ENCODE data around the gene SMIM44.
"Not testable (repeated sequence)": the region's sequence is repeated elsewhere in the genome, so short reads cannot be mapped to it uniquely, and the experiment has no call there.

SMIM44 gene

GRCh38 chr19:3516675-3517207 is 33.5 kb upstream of the SMIM44 start:
- DNase-seq, result no peak

- no peak for DNase-seq
Measured at GRCh38 chr19:3515891-3516422, 32.7 kb upstream of the SMIM44 start.

DNA sequence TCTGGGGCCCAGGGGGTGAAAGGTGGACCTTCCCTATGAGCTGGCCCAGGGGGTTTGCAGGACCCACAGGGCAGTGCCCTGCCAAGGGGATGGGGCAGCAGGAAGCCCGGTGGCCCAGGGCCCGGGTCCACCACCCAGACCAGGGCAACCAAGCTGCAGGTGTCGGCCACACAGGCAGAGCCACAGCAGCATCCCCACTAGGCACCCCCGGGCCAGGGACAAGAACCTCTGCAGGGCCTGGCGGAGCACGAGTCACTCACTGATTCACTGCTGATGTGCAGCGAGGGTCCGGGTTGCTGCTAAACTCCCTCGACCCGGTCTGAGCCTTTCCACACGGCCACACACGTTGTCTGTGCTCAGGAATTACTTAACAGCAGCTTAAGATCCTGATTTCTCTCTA is 31.7 kb upstream of the SMIM44 start:
- DNase-seq, result no peak

- no peak for DNase-seq
Measured at GRCh38 chr19:3513229-3514140, 30.2 kb upstream of the SMIM44 start.

GRCh38 chr19:3512562-3513228 is 29.5 kb upstream of the SMIM44 start:
- DNase-seq, result no peak

DNA sequence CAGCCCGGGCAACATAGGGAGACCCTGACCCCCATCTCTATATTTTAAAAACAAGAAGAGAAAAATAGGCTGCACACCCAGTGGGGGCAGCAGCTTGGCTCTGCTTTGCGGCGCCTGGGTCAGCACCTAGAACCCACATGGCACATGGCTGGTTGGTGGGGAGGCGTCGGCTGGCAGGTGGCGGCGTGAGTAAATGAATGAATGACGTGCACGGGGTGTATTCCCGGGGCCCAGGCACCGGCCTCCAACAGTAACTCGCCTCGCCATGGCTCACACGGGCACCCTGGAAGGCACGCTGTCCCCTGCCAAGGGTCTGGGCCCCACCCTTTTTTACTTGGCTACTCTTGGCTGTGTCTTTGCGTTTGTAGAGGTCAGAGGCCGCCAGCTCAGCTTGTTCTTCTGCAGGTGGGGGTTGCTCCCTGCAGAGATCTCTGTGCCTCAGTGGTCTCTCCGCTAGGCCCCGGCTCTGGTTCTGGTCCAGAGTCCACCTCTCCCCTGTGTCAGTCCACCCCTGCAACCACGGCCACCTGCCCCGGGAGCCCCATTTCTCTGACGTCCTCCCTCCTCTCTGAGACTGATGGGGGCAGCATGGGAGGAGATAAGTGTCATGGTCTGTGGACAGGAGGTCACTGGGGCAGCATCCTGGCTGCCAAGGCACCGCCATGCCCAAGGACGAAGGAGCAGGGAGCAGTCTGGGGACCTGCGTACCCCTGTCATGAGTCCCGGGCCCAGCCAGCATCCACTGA is 28.4 kb upstream of the SMIM44 start:
- no peak for DNase-seq

GRCh38 chr19:3510727-3511126 is 27.5 kb upstream of the SMIM44 start:
- no peak for DNase-seq

DNA sequence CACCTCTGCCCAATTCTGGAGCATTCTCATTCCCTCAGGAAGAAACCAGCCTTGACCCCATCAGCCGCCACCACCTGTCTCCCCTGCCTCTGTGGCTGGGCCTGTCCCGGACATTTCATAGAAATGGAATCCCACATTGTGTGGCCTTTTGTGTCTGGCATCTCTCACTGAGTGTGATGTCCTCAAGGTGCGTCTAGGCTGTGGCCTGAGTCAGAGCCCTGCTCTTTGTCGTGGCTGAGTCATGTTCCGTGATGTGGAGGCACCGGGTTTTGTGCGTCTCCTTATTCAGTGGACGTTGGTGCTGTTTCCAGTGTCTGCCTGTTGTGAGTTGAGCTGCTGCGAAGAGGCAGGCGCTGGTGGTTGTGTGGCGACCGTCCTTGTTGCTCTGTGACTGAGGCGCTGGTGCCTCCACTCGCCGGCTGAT is 26.3 kb upstream of the SMIM44 start:
- DNase-seq, result no peak

DNA sequence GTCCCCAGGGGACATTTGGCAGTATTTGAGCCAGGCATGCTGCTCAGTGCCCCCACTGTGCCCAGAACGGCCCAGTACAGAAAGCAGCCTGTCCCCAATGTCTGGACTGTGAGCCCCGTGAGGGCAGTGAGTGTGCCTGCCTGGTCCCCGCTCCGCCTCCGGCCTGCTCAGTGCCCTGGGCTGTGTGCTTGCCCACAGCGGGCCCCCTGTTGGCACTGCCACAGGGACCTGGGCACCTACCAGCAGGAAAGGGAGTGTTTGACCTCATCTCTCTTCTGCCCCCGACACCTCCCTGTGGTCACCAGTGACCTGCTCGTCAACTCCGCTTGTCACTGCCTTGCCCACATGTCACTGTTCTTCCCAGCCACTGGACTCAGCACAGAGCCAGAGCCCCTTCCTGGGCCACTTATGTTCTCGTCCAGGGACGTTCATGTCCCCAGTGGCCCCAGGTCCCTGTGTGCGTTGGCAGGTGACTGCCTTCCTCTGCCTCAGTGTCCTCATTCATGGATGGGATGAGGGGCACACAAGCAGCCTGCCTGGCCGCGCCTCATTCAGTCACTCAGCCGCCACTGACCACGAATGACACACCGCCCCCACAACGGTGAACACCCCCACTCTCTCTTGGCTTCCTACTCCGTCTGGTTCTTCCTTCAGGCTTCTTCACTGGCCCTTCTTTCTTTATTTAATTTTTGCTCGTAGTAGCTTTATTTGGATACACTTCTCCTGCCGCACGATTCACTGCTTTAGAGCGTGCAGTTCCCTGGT is 25.7 kb upstream of the SMIM44 start:
- DNase-seq, result no peak

- not testable (repeated sequence) for DNase-seq
Measured at GRCh38 chr19:3508121-3508661, 24.9 kb upstream of the SMIM44 start.

DNA sequence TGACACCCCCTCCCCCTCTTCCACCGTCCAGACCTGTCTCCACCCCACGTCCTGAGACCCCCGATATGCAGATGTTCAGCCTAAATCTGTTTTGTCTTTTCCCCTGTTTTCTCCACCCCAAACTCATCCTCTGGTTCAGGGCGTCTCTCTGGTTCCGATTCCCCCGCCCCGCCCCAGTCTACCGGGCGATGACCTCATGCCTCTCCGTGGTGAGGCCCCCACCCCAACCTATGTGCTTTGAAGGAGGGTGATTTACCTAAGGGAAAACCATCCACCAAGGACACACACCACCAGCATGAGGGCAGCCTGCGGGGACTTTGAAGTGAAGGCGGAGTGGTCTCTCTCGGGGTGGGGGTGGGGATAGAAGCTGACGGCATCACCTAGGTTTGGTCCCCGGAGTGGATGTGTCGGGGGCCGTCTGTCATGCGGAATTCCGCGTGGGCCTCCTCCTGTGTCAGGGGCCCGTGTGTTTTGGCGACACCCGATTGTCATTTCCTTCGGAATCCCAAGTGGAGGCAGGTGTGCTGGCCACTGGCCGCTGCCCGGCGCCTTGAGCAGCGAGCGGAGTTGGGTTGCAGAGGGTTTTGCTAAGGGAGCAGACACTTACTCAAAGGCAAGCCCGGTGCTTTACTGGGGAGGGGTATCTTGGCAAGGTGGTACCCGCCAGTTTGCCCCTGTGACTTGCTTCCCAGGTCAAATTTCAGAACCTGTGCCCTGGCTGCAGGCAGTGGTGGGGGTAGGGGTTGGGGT is 24.3 kb upstream of the SMIM44 start:
- DNase-seq, result peak; percentile 54

GRCh38 chr19:3506384-3507340 is 23.4 kb upstream of the SMIM44 start:
- no peak for DNase-seq

GRCh38 chr19:3505598-3506383 is 22.6 kb upstream of the SMIM44 start, which contains the start of gene FZR1:
TSS of gene FZR1 (plus strand) at chr19:3506311. CDS start at chr19:3522990, 16,679 bp downstream.
- DNase-seq, result peak; percentile 99

GRCh38 chr19:3504735-3505134 is 21.5 kb upstream of the SMIM44 start:
- no peak for DNase-seq

- DNase-seq, result no peak
Measured at GRCh38 chr19:3503036-3503572, 19.9 kb upstream of the SMIM44 start.

DNA sequence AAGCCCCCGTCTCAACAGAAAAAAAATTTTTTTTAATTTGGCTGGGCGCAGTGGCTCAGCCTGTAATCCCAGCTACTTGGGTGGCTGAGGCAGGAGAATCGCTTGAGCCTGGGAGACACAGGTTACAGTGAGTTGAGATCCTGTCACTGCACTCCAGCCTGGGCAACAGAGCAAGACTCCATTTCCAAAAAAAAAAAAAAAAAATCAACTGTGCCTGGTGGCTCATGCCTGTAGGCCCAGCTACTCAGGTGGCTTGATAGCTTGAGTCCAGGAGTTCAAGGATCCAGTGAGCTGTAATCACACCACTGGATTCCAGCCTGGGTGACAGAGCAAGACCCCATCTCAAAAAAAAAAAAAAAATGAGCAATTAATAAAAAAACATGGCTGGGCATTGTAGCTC is 18.5 kb upstream of the SMIM44 start:
- no peak for DNase-seq

DNA sequence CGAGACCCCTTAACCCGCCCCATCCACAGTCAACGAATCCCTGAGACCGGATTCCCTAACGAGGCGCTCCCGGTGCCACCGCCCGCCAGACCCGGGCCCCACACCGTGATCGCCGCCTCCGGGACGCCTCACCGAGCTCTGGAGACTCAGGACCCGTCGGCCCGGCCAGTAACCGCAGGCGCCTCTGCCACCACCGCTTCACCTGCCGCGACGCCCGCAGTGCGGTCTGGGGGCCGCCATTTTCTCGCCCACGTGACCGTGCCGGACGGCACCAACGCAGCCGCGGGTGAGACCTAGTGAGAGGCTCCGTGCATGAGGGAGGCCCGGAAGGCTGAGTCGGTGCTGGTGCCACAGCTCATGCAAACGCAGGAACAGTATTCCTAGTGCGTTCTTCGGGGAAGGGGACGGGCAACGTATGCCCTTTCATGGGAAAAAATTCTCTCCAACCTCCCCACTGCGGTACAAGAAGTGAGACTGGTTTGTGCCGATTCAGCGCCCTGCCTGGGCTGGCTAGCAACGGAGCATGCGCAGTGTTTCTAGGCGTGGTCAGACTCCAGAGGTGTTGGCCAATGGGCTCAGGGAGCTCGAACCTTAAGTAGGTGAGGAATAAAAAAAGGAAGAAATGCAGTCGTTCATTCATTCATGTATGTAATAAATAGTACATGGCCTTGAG is 17.3 kb upstream of the SMIM44 start, which contains the start of gene DOHH:
TSS of gene DOHH (minus strand) at position 246 of the 673 bp plus-strand sequence. CDS start 3,860 bp downstream, outside the sequence.
- peak; percentile 97 for DNase-seq
